K562 (cell line): ENCODE measurements around the gene GPR183. TPM values are rescaled to one million over a fixed set of nuclear protein-coding genes. Genes with fewer than 3 reads are reported as not detected.

Source experiments
- ATAC-seq: fragments of 200-7000 bp; cut with Tn5 transposase; 3 replicates; pipeline ENCODE4 v1.9.1; 2020; ENCODE audit warnings: moderate library complexity
- BruUV-seq: library from RNA; stranded (reverse); fragments of 400-500 nt; replicated peaks from 2 replicates; lab custom pipeline; 2021; lab: Mats Ljungman, UMichigan
- CTCF ChIA-PET: fragments of 300-600 bp; formaldehyde crosslinking; extraction: SDS; loops from one replicate; lab custom pipeline; 2021; ENCODE audit warnings: low intra/inter-chr PET ratio; lab: Yijun Ruan, JAX
- POLR2A ChIA-PET: fragments of 300-600, 350-650 bp; sonication (Branson Sonifier 250); formaldehyde crosslinking; extraction: SDS; loops from one replicate; lab custom pipeline; 2021; ENCODE audit warnings: antibody characterized with exemption, inconsistent platforms; lab: Yijun Ruan, JAX
- DNase-seq, 4 experiments: peaks; one replicate each; pipeline versions ENCODE4 v3.0.0 to v3.0.0-alpha.2; 2011 to 2018; ENCODE audit warnings: low spot score in 3 of 4, mixed read lengths in 3 of 4; ENCODE audit errors: extremely low read depth in 1 of 4
- FAIRE-seq: peaks from 2 replicates; lab custom pipeline; 2011; peaks lifted over from hg19 to GRCh38; lab: Jason Lieb, UNC
- H2AFZ ChIP-seq: 2 replicates; pipeline ENCODE4 v1.6.0; 2011; ENCODE audit warnings: low read depth, low read length, control low read depth, inconsistent platforms
- H3K27ac ChIP-seq: fragments of 200-600 bp; 3 replicates; pipeline ENCODE4 v1.8.0; 2011; ENCODE audit warnings: low read depth, mild to moderate bottlenecking, control low read depth, inconsistent platforms, low read length, moderate library complexity, mixed read lengths; ENCODE audit errors: extremely low read depth
- H3K27me3 ChIP-seq, 2 experiments: fragments of 300-600 bp in 1 of 2; 2 replicates in 1 of 2; 3 replicates in 1 of 2; pipeline versions ENCODE4 v1.6.0 to v1.8.0; 2011; ENCODE audit warnings: inconsistent platforms in 2 of 2, low read length in 2 of 2, mild to moderate bottlenecking in 1 of 2, mixed read lengths in 1 of 2, moderate library complexity in 1 of 2; ENCODE audit not compliant: control insufficient read depth in 2 of 2, insufficient read depth in 2 of 2
- H3K36me3 ChIP-seq: fragments of 300-600 bp; 3 replicates; pipeline ENCODE4 v1.8.0; 2011; ENCODE audit warnings: mild to moderate bottlenecking, low read length, inconsistent platforms; ENCODE audit not compliant: control insufficient read depth, insufficient read depth
- H3K4me1 ChIP-seq, 2 experiments: fragments of 200-600 bp in 1 of 2; replicated peaks in 1 of 2; 2 replicates in 1 of 2; 3 replicates in 1 of 2; pipeline versions ENCODE4 v1.5.1 to v1.8.0; 2011; ENCODE audit warnings: inconsistent platforms in 2 of 2, low read length in 2 of 2, mild to moderate bottlenecking in 1 of 2, mixed read lengths in 1 of 2, moderate library complexity in 1 of 2; ENCODE audit not compliant: control insufficient read depth in 2 of 2, insufficient read depth in 2 of 2
- H3K4me2 ChIP-seq: 2 replicates; pipeline ENCODE4 v1.6.1; 2011; ENCODE audit warnings: low read length, control low read depth, inconsistent platforms, mixed read lengths; ENCODE audit not compliant: insufficient read depth
- H3K4me3 ChIP-seq: fragments of 200-600 bp; sonication (generic), shearing (Covaris generic); 2 replicates; pipeline ENCODE4 v1.5.1; 2016; ENCODE audit warnings: control low read depth, inconsistent platforms
- H3K79me2 ChIP-seq: fragments of 200-600 bp; 3 replicates; pipeline ENCODE4 v1.8.0; 2011; ENCODE audit warnings: low read length, inconsistent platforms; ENCODE audit not compliant: control insufficient read depth, insufficient read depth
- H3K9ac ChIP-seq, 2 experiments: 2 replicates each; pipeline versions ENCODE4 v1.6.0 to v1.6.1; 2011; ENCODE audit warnings: low read depth in 2 of 2, low read length in 2 of 2, control low read depth in 1 of 2, inconsistent platforms in 1 of 2, mild to moderate bottlenecking in 1 of 2, mixed read lengths in 1 of 2; ENCODE audit not compliant: insufficient read depth in 1 of 2
- H3K9me1 ChIP-seq: one replicate; pipeline ENCODE4 v1.6.0; 2011; ENCODE audit warnings: inconsistent platforms, mild to moderate bottlenecking, low read length, moderate library complexity; ENCODE audit not compliant: control insufficient read depth, insufficient read depth
- H3K9me3 ChIP-seq: replicated peaks from 2 replicates; pipeline ENCODE4 v1.5.1; 2011; ENCODE audit warnings: low read depth, low read length, inconsistent platforms; ENCODE audit not compliant: control insufficient read depth, insufficient read depth
- H4K20me1 ChIP-seq: replicated peaks from 2 replicates; pipeline ENCODE4 v1.6.1; 2011; ENCODE audit warnings: low read length, inconsistent platforms, mixed read lengths; ENCODE audit not compliant: control insufficient read depth, insufficient read depth
- BCL6 ChIP-seq: fragments of 250-450 bp; sonication (Bioruptor Pico); IDR thresholded peaks from 2 replicates; pipeline ENCODE4 v1.4.0; 2020
- CREM ChIP-seq: IDR thresholded peaks from 2 replicates; pipeline ENCODE4 v1.6.1; 2014; ENCODE audit warnings: antibody characterized with exemption, low read depth
- ERF ChIP-seq: fragments of 450-650 bp; formaldehyde crosslinking; IDR thresholded peaks from 2 replicates; pipeline ENCODE4 v1.4.0; 2020; ENCODE audit warnings: mild to moderate bottlenecking, mixed read lengths
- GABPA ChIP-seq: fragments of 200-800 bp; sonication (Bioruptor generic); conservative IDR thresholded peaks from 2 replicates; pipeline ENCODE4 v1.6.1; 2016; ENCODE audit warnings: low read depth, missing genetic modification characterization, missing compliant biosample characterization
- HDAC8 ChIP-seq: fragments of 450-650 bp; IDR thresholded peaks from 2 replicates; pipeline ENCODE4 v1.6.1; 2016; ENCODE audit warnings: mild to moderate bottlenecking, missing genetic modification characterization, moderate library complexity, missing compliant biosample characterization
- MTA1 ChIP-seq: fragments of 450-650 bp; IDR thresholded peaks from 2 replicates; pipeline ENCODE4 v1.6.1; 2017; ENCODE audit warnings: borderline replicate concordance
- STAT5B ChIP-seq: fragments of 250-450 bp; sonication (Bioruptor Pico); IDR thresholded peaks from 2 replicates; pipeline ENCODE4 v1.8.0; 2021; ENCODE audit warnings: mild to moderate bottlenecking, inconsistent platforms
- ZNF354B ChIP-seq: fragments of 250-450 bp; sonication (Bioruptor Pico); IDR thresholded peaks from 2 replicates; pipeline ENCODE4 v1.4.0; 2020
- ZNF384 ChIP-seq: IDR thresholded peaks from 2 replicates; pipeline ENCODE4 v1.6.1; 2012; ENCODE audit warnings: low read depth, low read length, improper control_type of control experiment
- ZNF764 ChIP-seq: fragments of 250-450 bp; sonication (Bioruptor Pico); IDR thresholded peaks from 2 replicates; pipeline ENCODE4 v1.4.0; 2020; ENCODE audit warnings: low read depth, mild to moderate bottlenecking, moderate library complexity
- WGBS: fragments of 100-300 bp; shearing (Covaris generic); methylation state at CpG from one replicate; pipeline ENCODE4 v1.1.6; 2016; ENCODE audit warnings: low coverage, mixed read lengths; ENCODE audit not compliant: insufficient coverage; ENCODE audit errors: missing lambda C conversion rate; 5-methylcytosine and 5-hydroxymethylcytosine counted together
- in situ Hi-C: fragments of 300-500 bp; cut with MboI; formaldehyde crosslinking; loops from 4 replicates; pipeline ENCODE4 v1.15.0; 2018; ENCODE audit warnings: inconsistent platforms, mixed read lengths
- intact Hi-C: fragments of 100-400 bp; cut with micrococcal nuclease; formaldehyde crosslinking; loops from 2 replicates; pipeline ENCODE4 v1.14.2; 2022
- polyA plus RNA-seq, 8 experiments: library from polyadenylated mRNA; depleted of rRNA in 4 of 8; stranded (reverse) in 5 of 8; unstranded in 3 of 8; fragments of >200 nt; fragmentation: Nextera tagmentation in 2 of 8; fragmentation: Illumina TruSeq in 1 of 8; extraction: Ambion mirVana in 2 of 8; extraction: Trizol in 1 of 8; gene quantifications; 2 replicates each; pipeline versions ENCODE4 v1.2.1 to v1.2.3, GENCODE V29; 2011 to 2014; ENCODE audit warnings: inconsistent platforms in 1 of 8, missing spikeins in 1 of 8
- total RNA-seq, 7 experiments: library from RNA; depleted of rRNA in 6 of 7; stranded (reverse); fragments of >200 nt in 6 of 7; fragmentation: Illumina TruSeq in 2 of 7; extraction: Trizol in 2 of 7; gene quantifications; 2 replicates each; pipeline versions ENCODE4 v1.2.1 to v1.2.3, GENCODE V29; 2011 to 2021; ENCODE audit warnings: low replicate concordance in 1 of 7

GPR183 gene
- total and polyA plus RNA-seq, 9 of the 15 experiments (the other 6 are each of a cell fraction or from before 2014, with no cell fraction given): 1.3 to 10.2 (median 3.7) TPM

GRCh38 chr13:99316657-99317256 is 9.6 kb upstream of the GPR183 start:
- no peak for FAIRE-seq
- no TSS peak for BruUV-seq
- 57% methylated on average over 6 of the region's 6 CpGs for whole genome bisulfite sequencing
- POLR2A ChIA-PET: interaction anchor here (1.1 kb wide), 1 partner anchor 8 kb away, joined by 3 read pairs; no protein-coding TSS in a partner anchor
- Histone ChIP-seq H3K4me3 (no peak overlapping the region), H3K9me3 (no peaks in the 10 kb centered on the region), H3K36me3 (peaks cover 19% of the 10 kb centered on the region), H3K4me2 (no peak overlapping the region), H2AFZ (no peak overlapping the region), H3K9ac (no peak overlapping the region), H3K27me3 (no peaks in the 10 kb centered on the region), H3K27ac (no peak overlapping the region), H3K9me1 (no peaks in the 10 kb centered on the region), H4K20me1 (no peaks in the 10 kb centered on the region), H3K79me2 (peaks cover 2% of the 10 kb centered on the region; the same call in 2 of the 3 replicates), H3K4me1 (peaks cover 7 to 15% of the 10 kb centered on the region in 2 experiments)
- TF ChIP-seq STAT5B (CRISPR knock-in tag) (no peak), ZNF384 (no peak), ZNF764 (CRISPR knock-in tag) (no peak), HDAC8 (tag) (no peak), BCL6 (CRISPR knock-in tag) (no peak), CREM (no peak), GABPA (tag) (no peak), ERF (CRISPR knock-in tag) (no peak), MTA1 (no peak), ZNF354B (CRISPR knock-in tag) (no peak)
- no peak for ATAC-seq
- CTCF ChIA-PET: no interaction called here
- in situ Hi-C loops (no loop called here), intact Hi-C loops (no loop called here)
- no peak for DNase-seq
